CD4-positive, CD25-positive, alpha-beta regulatory T cell (primary cell): Measurements from ENCODE around the gene OR8G5. TPM values are rescaled to one million over a fixed set of nuclear protein-coding genes. Genes with fewer than 3 reads are reported as not detected.
"Not testable (repeated sequence)": the region's sequence is repeated elsewhere in the genome, so short reads cannot be mapped to it uniquely, and the experiment has no call there.

ENCODE experiments used
- ATAC-seq, 2 donors: fragments of 150-1000 bp; cut with Tn5 transposase; one replicate each; pipeline ENCODE4 v1.10.0; 2021; ENCODE audit warnings: low read depth in 2 of 2, moderate number of reproducible peaks in 2 of 2, moderate library complexity in 1 of 2
- DNase-seq, 3 donors: peaks; one replicate each; pipeline versions ENCODE4 v3.0.0 to v3.0.0-alpha.2; 2012 to 2022; ENCODE audit warnings: mixed read lengths in 1 of 3
- H3K27ac ChIP-seq: one replicate; pipeline ENCODE4 v1.7.0; 2013; ENCODE audit warnings: mild to moderate bottlenecking, low read length; ENCODE audit not compliant: insufficient read depth, poor library complexity, severe bottlenecking
- H3K27me3 ChIP-seq: one replicate; pipeline ENCODE4 v1.7.0; 2013; ENCODE audit warnings: low read length; ENCODE audit not compliant: control insufficient read depth, insufficient read depth
- H3K36me3 ChIP-seq: one replicate; pipeline ENCODE4 v1.7.0; 2013; ENCODE audit warnings: mild to moderate bottlenecking, low read length, moderate library complexity; ENCODE audit not compliant: control insufficient read depth, insufficient read depth
- H3K4me1 ChIP-seq: 2 replicates; pipeline ENCODE4 v1.7.0; 2013; ENCODE audit warnings: mild to moderate bottlenecking, low read length; ENCODE audit not compliant: insufficient read depth, control insufficient read depth, poor library complexity, severe bottlenecking
- H3K4me3 ChIP-seq: one replicate; pipeline ENCODE4 v1.7.0; 2013; ENCODE audit warnings: low read depth, mild to moderate bottlenecking, low read length, moderate library complexity
- H3K9me3 ChIP-seq, 2 experiments: 1 replicate in 1 of 2; 2 replicates in 1 of 2; pipeline ENCODE4 v1.7.0; 2013; ENCODE audit warnings: low read length in 2 of 2, mild to moderate bottlenecking in 1 of 2, moderate library complexity in 1 of 2; ENCODE audit not compliant: control insufficient read depth in 2 of 2
- H3K27ac Mint-ChIP-seq, 3 donors: one replicate each; pipeline ENCODE4 v1.8.0; 2020 to 2022; ENCODE audit warnings: mild to moderate bottlenecking in 3 of 3, mixed read lengths in 3 of 3, moderate library complexity in 2 of 3
- H3K27me3 Mint-ChIP-seq: one replicate; pipeline ENCODE4 v1.8.0; 2022; ENCODE audit warnings: mild to moderate bottlenecking, mixed read lengths
- H3K36me3 Mint-ChIP-seq: one replicate; pipeline ENCODE4 v1.8.0; 2020; ENCODE audit warnings: mixed read lengths
- H3K4me1 Mint-ChIP-seq, 4 donors: one replicate each; pipeline ENCODE4 v1.8.0; 2020 to 2022; ENCODE audit warnings: mixed read lengths in 4 of 4, mild to moderate bottlenecking in 1 of 4
- H3K4me3 Mint-ChIP-seq, 4 donors: one replicate each; pipeline ENCODE4 v1.8.0; 2020 to 2022; ENCODE audit warnings: mild to moderate bottlenecking in 4 of 4, mixed read lengths in 4 of 4, moderate library complexity in 3 of 4
- H3K9me3 Mint-ChIP-seq, 7 donors: one replicate each; pipeline ENCODE4 v1.8.0; 2020 to 2022; ENCODE audit warnings: mixed read lengths in 7 of 7, mild to moderate bottlenecking in 3 of 7, moderate library complexity in 2 of 7
- polyA plus RNA-seq, 4 donors: library from polyadenylated mRNA; unstranded; fragments of 300-500 nt; fragmentation: Illumina TruSeq; gene quantifications; one replicate each; pipeline ENCODE4 v1.2.3, GENCODE V29; 2021
- total RNA-seq: library from RNA; stranded (reverse); gene quantifications from one replicate; pipeline ENCODE4 v1.2.3, GENCODE V29; 2022

OR8G5 gene
- total and polyA plus RNA-seq, 5 donors from 2014 or later, result not detected

GRCh38 chr11:124224618-124225423 lies 31.4 kb upstream of the OR8G5 start:
- not testable (repeated sequence) for DNase-seq, H3K4me1 ChIP-seq, H3K27me3 Mint-ChIP-seq, H3K27ac ChIP-seq, H3K4me3 Mint-ChIP-seq, H3K9me3 Mint-ChIP-seq, H3K36me3 Mint-ChIP-seq, H3K4me1 Mint-ChIP-seq, H3K27ac Mint-ChIP-seq, H3K36me3 ChIP-seq, H3K27me3 ChIP-seq, H3K4me3 ChIP-seq, H3K9me3 ChIP-seq
- ATAC-seq, result peak in 1 of 2 donors; percentile 28

GRCh38 chr11:124225471-124225870 lies 30.7 kb upstream of the OR8G5 start:
- no peak overlapping the region for H3K4me3 Mint-ChIP-seq
- H3K9me3 Mint-ChIP-seq, result peaks cover 0 to 6% (median 0%) of the 10 kb centered on the region in 7 donors
- H3K4me1 Mint-ChIP-seq, result no peaks in the 10 kb centered on the region
- no peak overlapping the region for H3K27ac Mint-ChIP-seq
- ATAC-seq (no peak), DNase-seq (no peak)
- Histone ChIP-seq H3K36me3 (no peaks in the 10 kb centered on the region), H3K9me3 (no peaks in the 10 kb centered on the region), H3K4me3 (no peak overlapping the region), H3K27ac (no peak overlapping the region), H3K27me3 (no peaks in the 10 kb centered on the region), H3K4me1 (no peaks in the 10 kb centered on the region)
- no peaks in the 10 kb centered on the region for H3K36me3 Mint-ChIP-seq
- H3K27me3 Mint-ChIP-seq, result no peaks in the 10 kb centered on the region

GRCh38 chr11:124233376-124233775 lies 22.8 kb upstream of the OR8G5 start:
- ATAC-seq (no peak), DNase-seq (no peak)
- H3K4me1 Mint-ChIP-seq, result no peaks in the 10 kb centered on the region
- H3K36me3 ChIP-seq, result no peaks in the 10 kb centered on the region
- H3K9me3 ChIP-seq, result no peaks in the 10 kb centered on the region
- no peak overlapping the region for H3K27ac ChIP-seq
- no peak overlapping the region for H3K27ac Mint-ChIP-seq
- H3K4me3 Mint-ChIP-seq, result no peak overlapping the region
- H3K4me3 ChIP-seq, result no peak overlapping the region
- no peaks in the 10 kb centered on the region for H3K27me3 ChIP-seq
- no peaks in the 10 kb centered on the region for H3K27me3 Mint-ChIP-seq
- H3K36me3 Mint-ChIP-seq, result no peaks in the 10 kb centered on the region
- H3K4me1 ChIP-seq, result no peaks in the 10 kb centered on the region
- H3K9me3 Mint-ChIP-seq, result peaks cover 0 to 2% (median 0%) of the 10 kb centered on the region in 7 donors

- no peak for ATAC-seq
- H3K36me3 ChIP-seq, result no peaks in the 10 kb centered on the region
- peaks cover 0 to 2% (median 0%) of the 10 kb centered on the region in 7 donors for H3K9me3 Mint-ChIP-seq
- no peak overlapping the region for H3K4me3 ChIP-seq
- H3K27ac Mint-ChIP-seq, result no peak overlapping the region
- no peak overlapping the region for H3K4me3 Mint-ChIP-seq
- H3K36me3 Mint-ChIP-seq, result no peaks in the 10 kb centered on the region
- H3K4me1 Mint-ChIP-seq, result no peaks in the 10 kb centered on the region
- H3K9me3 ChIP-seq, result no peaks in the 10 kb centered on the region
- no peak for DNase-seq
- H3K27ac ChIP-seq, result no peak overlapping the region
- no peaks in the 10 kb centered on the region for H3K4me1 ChIP-seq
- H3K27me3 Mint-ChIP-seq, result no peaks in the 10 kb centered on the region
- no peaks in the 10 kb centered on the region for H3K27me3 ChIP-seq
Measured at GRCh38 chr11:124238512-124238911, 17.7 kb upstream of the OR8G5 start.

DNA sequence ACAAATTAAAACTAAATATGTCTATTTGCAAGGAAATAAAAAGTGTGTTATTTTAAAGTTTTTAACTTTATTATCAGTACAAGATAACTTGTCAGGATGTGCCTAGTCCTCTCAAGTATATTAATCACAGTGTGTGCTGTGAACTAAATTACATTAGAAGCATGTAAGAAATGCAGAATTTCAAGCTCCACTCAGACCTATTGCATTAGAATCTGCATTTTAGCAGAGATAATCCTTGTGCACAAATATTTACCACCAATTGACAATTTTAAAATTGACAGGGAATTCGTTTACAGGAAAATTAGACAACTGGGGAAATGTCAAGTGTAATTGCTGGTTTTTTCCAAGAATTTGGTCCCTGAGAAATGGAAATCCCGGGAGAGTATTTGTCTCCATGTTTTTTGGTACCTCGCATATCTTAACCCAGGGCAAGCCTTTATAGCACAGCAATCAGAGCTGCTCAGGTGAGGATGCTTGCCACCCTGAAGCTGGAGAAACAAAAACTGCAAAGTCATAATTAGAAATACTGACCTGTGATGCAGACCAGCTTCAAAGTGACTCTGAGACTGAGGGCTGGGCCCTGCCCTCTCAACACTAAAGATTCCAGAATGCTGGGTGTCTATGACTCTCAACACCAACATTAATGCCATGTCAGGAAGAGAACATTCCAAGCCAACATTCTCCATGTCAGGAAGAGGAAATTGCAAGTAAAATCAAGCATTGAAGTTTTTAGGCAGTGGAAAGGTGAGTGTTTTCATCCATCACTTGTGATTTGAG lies 15.4 kb upstream of the OR8G5 start, which contains the start of gene OR8G1:
Gene OR8G1 (plus strand): TSS at position 475 of the 777 bp plus-strand sequence. CDS start 8,581 bp downstream, outside the sequence.
- no peak within 1 kb of the TSS for H3K4me3 ChIP-seq
- ATAC-seq (no peak), DNase-seq (no peak)
- H3K36me3 ChIP-seq, result no peaks in the 10 kb centered on the region
- H3K27ac ChIP-seq, result no peak within 1 kb of the TSS
- Mint-ChIP-seq H3K27me3 (no peaks in the 10 kb centered on the region), H3K27ac (no peak within 1 kb of the TSS), H3K4me1 (no peaks in the 10 kb centered on the region), H3K9me3 (peaks cover 0 to 2% (median 0%) of the 10 kb centered on the region in 7 donors), H3K4me3 (no peak within 1 kb of the TSS), H3K36me3 (no peaks in the 10 kb centered on the region)
- no peaks in the 10 kb centered on the region for H3K4me1 ChIP-seq
- H3K27me3 ChIP-seq, result no peaks in the 10 kb centered on the region
- no peaks in the 10 kb centered on the region for H3K9me3 ChIP-seq

DNA sequence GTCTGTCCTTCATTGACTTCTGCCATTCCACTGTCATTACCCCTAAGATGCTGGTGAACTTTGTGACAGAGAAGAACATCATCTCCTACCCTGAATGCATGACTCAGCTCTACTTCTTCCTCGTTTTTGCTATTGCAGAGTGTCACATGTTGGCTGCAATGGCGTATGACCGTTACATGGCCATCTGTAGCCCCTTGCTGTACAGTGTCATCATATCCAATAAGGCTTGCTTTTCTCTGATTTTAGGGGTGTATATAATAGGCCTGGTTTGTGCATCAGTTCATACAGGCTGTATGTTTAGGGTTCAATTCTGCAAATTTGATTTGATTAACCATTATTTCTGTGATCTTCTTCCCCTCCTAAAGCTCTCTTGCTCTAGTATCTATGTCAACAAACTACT lies 6.3 kb upstream of the OR8G5 start:
- not testable (repeated sequence) for H3K4me3 ChIP-seq, H3K9me3 Mint-ChIP-seq

GRCh38 chr11:124265041-124265440 lies 8.9 kb downstream of the OR8G5 start:
- H3K27ac ChIP-seq, H3K4me1 Mint-ChIP-seq, H3K4me1 ChIP-seq, H3K9me3 Mint-ChIP-seq, H3K36me3 Mint-ChIP-seq, H3K27me3 ChIP-seq, H3K9me3 ChIP-seq, H3K27me3 Mint-ChIP-seq, H3K4me3 Mint-ChIP-seq, DNase-seq, ATAC-seq, H3K4me3 ChIP-seq, H3K27ac Mint-ChIP-seq, H3K36me3 ChIP-seq: not testable (repeated sequence)

More for the DNA sequence above, 6.3 kb upstream of the OR8G5 start:
- H3K27me3 ChIP-seq, H3K27ac ChIP-seq, H3K4me3 Mint-ChIP-seq, H3K36me3 ChIP-seq, H3K4me1 Mint-ChIP-seq, H3K4me1 ChIP-seq, ATAC-seq, H3K27ac Mint-ChIP-seq, H3K9me3 ChIP-seq, H3K27me3 Mint-ChIP-seq, H3K36me3 Mint-ChIP-seq, DNase-seq: not testable (repeated sequence)
